GM10266 (cell line): ENCODE data around the gene FKTN.
A peak's percentile ranks its signal among the peaks of the same experiment; 100 is the strongest.

Source experiments
- DNase-seq: peaks from one replicate; pipeline ENCODE4 v3.0.0; 2012; ENCODE audit errors: extremely low spot score
- CTCF ChIP-seq: IDR thresholded peaks from 2 replicates; pipeline ENCODE4 v1.5.1; 2012; ENCODE audit warnings: mild to moderate bottlenecking, low read depth; ENCODE audit not compliant: control insufficient read depth, insufficient read depth; ENCODE audit errors: missing control alignments

Gene FKTN

DNA sequence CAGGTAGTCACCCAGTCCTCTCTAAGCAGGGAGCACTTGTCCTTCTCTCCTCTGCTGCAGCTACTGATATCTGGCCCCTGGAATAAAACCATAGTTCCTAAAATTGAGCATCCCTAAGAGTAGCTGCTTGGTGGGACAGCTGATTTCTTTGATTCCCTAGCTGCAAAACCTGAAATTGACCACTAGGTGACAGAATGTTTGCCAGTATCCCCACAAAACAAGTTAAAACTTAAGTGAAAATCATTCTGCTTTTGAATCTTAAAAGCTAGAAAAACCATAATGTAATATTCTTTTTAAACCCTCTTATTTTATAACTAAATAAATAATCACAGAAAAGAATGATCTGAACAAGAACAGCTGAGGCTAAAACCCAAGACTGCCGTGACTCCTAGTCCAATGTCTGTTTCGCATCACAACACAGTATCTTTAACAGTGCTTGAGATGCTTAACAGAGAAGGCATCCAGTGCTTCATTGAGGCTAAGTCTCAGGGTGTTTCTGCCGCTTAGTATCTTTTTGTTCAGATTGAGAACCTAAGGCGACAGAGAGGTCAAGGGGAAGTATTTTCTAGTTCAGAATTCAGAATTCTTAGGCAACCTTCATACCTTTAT is 80.0 kb downstream of the FKTN start:
- TF ChIP-seq CTCF = peak; percentile 34
- no peak for DNase-seq

GRCh38 chr9:105639936-105640335 is 82.0 kb downstream of the FKTN start:
- DNase-seq = no peak
- TF ChIP-seq CTCF = no peak

GRCh38 chr9:105643795-105644194 is 85.9 kb downstream of the FKTN start:
- TF ChIP-seq CTCF = no peak

DNA sequence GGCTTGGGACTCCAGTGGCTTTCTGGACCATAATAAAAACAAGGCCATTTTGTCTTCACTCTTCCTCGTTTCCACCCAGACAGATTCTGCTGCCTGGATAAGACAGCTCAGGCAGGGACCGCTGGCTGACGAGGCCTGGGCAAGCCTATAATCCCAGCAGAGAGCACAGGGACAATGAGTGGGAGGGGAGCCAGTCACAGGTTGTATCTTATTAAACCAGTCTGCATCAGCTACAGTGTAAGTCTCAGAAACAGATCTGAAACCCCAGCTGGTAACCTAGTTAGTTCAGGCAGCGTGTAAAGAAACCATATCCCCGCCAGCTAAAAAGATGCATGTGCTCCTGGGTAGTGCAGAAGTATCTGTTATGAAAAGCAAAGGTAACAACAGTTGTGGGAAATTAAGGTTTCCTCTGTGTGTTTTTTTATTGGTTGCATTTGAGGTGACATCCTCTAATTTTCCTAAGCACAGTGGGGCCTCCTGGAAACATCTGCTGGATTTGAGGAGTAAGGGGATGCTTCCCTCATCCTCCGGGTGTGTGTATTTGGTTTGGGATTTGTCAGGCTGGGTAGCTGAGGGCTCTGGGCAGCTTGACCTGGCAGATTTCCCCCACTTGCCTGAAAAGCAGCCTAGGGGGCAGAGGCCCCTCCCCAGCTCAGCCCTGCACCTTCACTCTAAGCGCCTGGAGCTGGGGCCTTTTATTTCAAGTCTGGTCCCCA is 89.1 kb downstream of the FKTN start:
- no peak for DNase-seq
- TF ChIP-seq CTCF = no peak

More at GRCh38 chr9:105643795-105644194, 85.9 kb downstream of the FKTN start:
- DNase-seq = no peak

DNA sequence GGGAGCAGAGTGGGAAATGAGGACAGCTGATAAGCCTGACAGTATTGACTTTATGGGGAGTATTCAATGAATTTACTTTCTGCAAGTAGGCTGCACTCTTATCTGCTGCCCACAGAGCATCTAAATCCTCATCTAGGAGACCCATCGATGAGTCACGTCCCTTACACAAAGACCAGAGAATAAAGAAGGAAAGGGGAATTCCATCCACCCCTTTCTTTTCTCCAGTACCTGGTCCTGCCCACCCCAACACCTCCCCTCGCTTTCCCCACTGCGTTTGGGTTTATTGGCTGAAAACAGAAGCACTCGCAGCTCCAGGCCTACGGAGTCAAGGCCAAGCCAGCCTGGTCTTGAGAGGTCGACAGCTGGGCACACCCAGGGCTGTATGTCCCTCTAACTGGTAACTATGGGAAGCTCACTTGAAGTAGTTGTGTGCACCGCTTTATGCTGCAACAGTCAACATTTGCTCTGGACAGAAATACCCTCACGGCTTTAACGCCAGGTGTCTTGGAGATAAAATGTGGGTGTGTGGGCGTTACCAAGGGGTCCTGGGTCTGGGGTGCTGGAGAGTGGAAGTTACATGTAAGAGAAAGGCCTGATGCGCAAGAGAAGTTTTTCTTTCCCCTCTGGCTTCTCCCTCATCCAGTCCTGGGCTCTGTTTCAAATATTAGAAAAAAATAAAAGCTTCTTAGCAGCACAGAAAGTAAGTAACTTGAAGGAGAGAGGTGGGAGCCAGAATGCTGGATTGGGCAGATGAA is 89.8 kb downstream of the FKTN start:
- DNase-seq = no peak

GRCh38 chr9:105651806-105652205 is 93.9 kb downstream of the FKTN start:
- DNase-seq = no peak
- TF ChIP-seq CTCF = no peak

More for the DNA sequence above, 89.8 kb downstream of the FKTN start:
- TF ChIP-seq CTCF = no peak
